GM23338 (cell line): ENCODE data around the gene PPP6R3. TPM values are rescaled to one million over a fixed set of nuclear protein-coding genes. Genes with fewer than 3 reads are reported as not detected.

Source experiments
- ATAC-seq: fragments of 200-7000 bp; cut with Tn5 transposase; 3 replicates; pipeline ENCODE4 v1.9.1; 2020
- DNase-seq: peaks from one replicate; pipeline ENCODE4 v3.0.0-alpha.2; 2015; ENCODE audit warnings: low spot score
- H2AFZ ChIP-seq: fragments of 200-600 bp; sonication (generic); 2 replicates; pipeline ENCODE4 v1.8.0; 2016; ENCODE audit warnings: antibody characterized with exemption, mild to moderate bottlenecking, moderate library complexity
- H3F3A ChIP-seq: fragments of 200-600 bp; sonication (generic); replicated peaks from 2 replicates; pipeline ENCODE4 v1.8.0; 2017; ENCODE audit warnings: antibody characterized with exemption, mixed run types, low read depth
- H3K27ac ChIP-seq: fragments of 200-600 bp; sonication (generic); 2 replicates; pipeline ENCODE4 v1.6.1; 2016; ENCODE audit warnings: low read depth
- H3K27me3 ChIP-seq: fragments of 200-600 bp; sonication (generic); 2 replicates; pipeline ENCODE4 v1.8.0; 2016; ENCODE audit warnings: mild to moderate bottlenecking, mixed run types, moderate library complexity; ENCODE audit not compliant: insufficient read depth
- H3K36me3 ChIP-seq: fragments of 200-600 bp; sonication (generic); 2 replicates; pipeline ENCODE4 v1.8.0; 2016; ENCODE audit warnings: mild to moderate bottlenecking; ENCODE audit not compliant: insufficient read depth
- H3K4me1 ChIP-seq: fragments of 200-600 bp; sonication (generic); 2 replicates; pipeline ENCODE4 v1.8.0; 2016; ENCODE audit warnings: mild to moderate bottlenecking, moderate library complexity; ENCODE audit not compliant: insufficient read depth
- H3K4me2 ChIP-seq: fragments of 200-600 bp; sonication (generic); 2 replicates; pipeline ENCODE4 v1.7.1; 2017; ENCODE audit warnings: mixed run types
- H3K4me3 ChIP-seq: fragments of 200-600 bp; sonication (generic); 2 replicates; pipeline ENCODE4 v1.6.1; 2016; ENCODE audit warnings: mixed run types
- H3K79me2 ChIP-seq: fragments of 200-600 bp; sonication (generic); replicated peaks from 2 replicates; pipeline ENCODE4 v1.8.0; 2017; ENCODE audit warnings: mild to moderate bottlenecking; ENCODE audit not compliant: insufficient read depth
- H3K9me2 ChIP-seq: fragments of 200-600 bp; sonication (generic); 2 replicates; pipeline ENCODE4 v1.8.0; 2017; ENCODE audit not compliant: insufficient read depth
- H4K20me1 ChIP-seq: fragments of 200-600 bp; sonication (generic); replicated peaks from 2 replicates; pipeline ENCODE4 v1.8.0; 2017; ENCODE audit warnings: mild to moderate bottlenecking; ENCODE audit not compliant: insufficient read depth
- H3K27ac Mint-ChIP-seq: 2 replicates; pipeline ENCODE4 v1.8.0; 2020; ENCODE audit warnings: inconsistent platforms, mild to moderate bottlenecking, moderate library complexity, mixed read lengths
- H3K27me3 Mint-ChIP-seq: 3 replicates; pipeline ENCODE4 v1.8.0; 2022; ENCODE audit warnings: low read depth, mild to moderate bottlenecking, moderate library complexity, mixed read lengths, inconsistent platforms; ENCODE audit not compliant: insufficient read depth, poor library complexity
- H3K36me3 Mint-ChIP-seq: 3 replicates; pipeline ENCODE4 v1.8.0; 2021; ENCODE audit warnings: low read depth, mild to moderate bottlenecking, inconsistent platforms, moderate library complexity, mixed read lengths
- H3K4me1 Mint-ChIP-seq: 3 replicates; pipeline ENCODE4 v1.8.0; 2020; ENCODE audit warnings: mild to moderate bottlenecking, inconsistent platforms, mixed read lengths
- H3K4me3 Mint-ChIP-seq: 3 replicates; pipeline ENCODE4 v1.8.0; 2021; ENCODE audit warnings: moderate library complexity, mild to moderate bottlenecking, inconsistent platforms, mixed read lengths
- H3K9me3 Mint-ChIP-seq: 3 replicates; pipeline ENCODE4 v1.8.0; 2020; ENCODE audit warnings: moderate library complexity, mild to moderate bottlenecking, inconsistent platforms, mixed read lengths
- CREB1 ChIP-seq: fragments of 250-450 bp; sonication (Bioruptor Pico); IDR thresholded peaks from 2 replicates; pipeline ENCODE4 v1.5.0; 2020; ENCODE audit warnings: low read depth, mild to moderate bottlenecking, moderate library complexity
- EZH2 ChIP-seq: fragments of 200-600 bp; sonication (generic); IDR thresholded peaks from one replicate; pipeline ENCODE4 v1.8.0; 2017; ENCODE audit warnings: antibody characterized with exemption, mild to moderate bottlenecking, low read depth; ENCODE audit not compliant: unreplicated experiment
- EZH2phosphoT487 ChIP-seq: fragments of 200-600 bp; sonication (generic); IDR thresholded peaks from one replicate; pipeline ENCODE4 v1.8.1; 2018; ENCODE audit warnings: antibody characterized with exemption; ENCODE audit not compliant: unreplicated experiment
- JUNB ChIP-seq: IDR thresholded peaks from one replicate; pipeline ENCODE4 v1.6.1; 2016; ENCODE audit warnings: antibody characterized with exemption; ENCODE audit not compliant: unreplicated experiment
- NANOG ChIP-seq: IDR thresholded peaks from 2 replicates; pipeline ENCODE4 v1.6.1; 2016; ENCODE audit warnings: antibody characterized with exemption, borderline replicate concordance
- POLR2AphosphoS5 ChIP-seq: IDR thresholded peaks from 2 replicates; pipeline ENCODE4 v1.6.1; 2016; ENCODE audit warnings: antibody characterized with exemption, low read depth
- STAT1 ChIP-seq: IDR thresholded peaks from one replicate; pipeline ENCODE4 v1.6.1; 2016; ENCODE audit warnings: antibody characterized with exemption; ENCODE audit not compliant: unreplicated experiment
- ZNF114 ChIP-seq: fragments of 250-450 bp; sonication (Bioruptor Pico); IDR thresholded peaks from 2 replicates; pipeline ENCODE4 v1.5.0; 2020; ENCODE audit warnings: mild to moderate bottlenecking, moderate library complexity
- ZNF331 ChIP-seq: fragments of 250-450 bp; sonication (Bioruptor Pico); IDR thresholded peaks from 2 replicates; pipeline ENCODE4 v1.5.0; 2020; ENCODE audit warnings: low read depth, mild to moderate bottlenecking, moderate library complexity
- polyA plus RNA-seq: library from polyadenylated mRNA; unstranded; fragments of >200 nt; fragmentation: Nextera tagmentation; extraction: Ambion mirVana; gene quantifications from 2 replicates; pipeline ENCODE4 v1.2.1, GENCODE V29; 2016
- total RNA-seq: library from RNA; depleted of rRNA; stranded (reverse); fragments of >200 nt; shearing (Covaris generic); gene quantifications from 2 replicates; pipeline ENCODE4 v1.2.3, GENCODE V29; 2014
- TF ChIP-seq, protein P1 (sequence below): IDR thresholded peaks from 2 replicates; pipeline ENCODE4 v1.6.1; 2016; ENCODE audit warnings: antibody characterized with exemption
- TF ChIP-seq, protein P2 (sequence below), 2 experiments: fragments of 200-600 bp in 1 of 2; sonication (generic) in 1 of 2; conservative IDR thresholded peaks; 2 replicates each; pipeline versions ENCODE4 v1.5.1 to v1.6.1; 2016 to 2017; ENCODE audit warnings: antibody characterized with exemption in 2 of 2, low read depth in 2 of 2, mild to moderate bottlenecking in 2 of 2, moderate library complexity in 1 of 2
- TF ChIP-seq, protein P3 (sequence below): IDR thresholded peaks from one replicate; pipeline ENCODE4 v1.6.1; 2018; ENCODE audit warnings: antibody characterized with exemption; ENCODE audit not compliant: unreplicated experiment
- TF ChIP-seq, protein P4 (sequence below): fragments of 250-450 bp; sonication (Bioruptor Pico); IDR thresholded peaks from 2 replicates; pipeline ENCODE4 v1.5.0; 2020; ENCODE audit warnings: mild to moderate bottlenecking, moderate library complexity

The PPP6R3 gene
- total and polyA plus RNA-seq, 2 experiments from 2014 or later: 170 to 268 TPM

DNA sequence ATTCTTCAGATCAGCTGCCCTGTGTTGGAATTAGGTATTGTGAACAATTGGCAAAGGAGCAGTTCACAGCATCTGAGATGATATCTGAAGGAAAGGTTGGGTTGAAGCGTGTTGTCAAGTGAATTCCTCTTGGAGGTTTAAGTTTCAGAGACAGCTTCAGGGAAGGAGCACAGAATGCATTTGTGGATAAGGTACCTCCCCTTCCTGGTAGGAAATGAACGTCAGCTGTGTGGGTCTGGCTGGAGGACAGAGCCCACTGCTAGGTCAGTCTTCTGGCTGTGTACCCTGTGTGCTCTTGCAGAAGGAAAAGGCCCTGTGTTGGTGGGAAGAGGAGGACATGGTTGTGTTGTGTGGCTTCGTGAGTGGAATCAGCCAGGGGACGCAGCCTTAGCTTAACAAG is 135.7 kb downstream of the PPP6R3 start:
- peaks cover 52% of the 10 kb centered on the region for H3K36me3 ChIP-seq
- no peaks in the 10 kb centered on the region for H3K27me3 ChIP-seq
- Mint-ChIP-seq H3K27ac (no peak overlapping the region), H3K9me3 (no peaks in the 10 kb centered on the region), H3K4me1 (no peaks in the 10 kb centered on the region), H3K36me3 (peaks cover 84% of the 10 kb centered on the region), H3K4me3 (no peak overlapping the region), H3K27me3 (peaks cover 5% of the 10 kb centered on the region)
- H3K27ac ChIP-seq: no peak overlapping the region
- DNase-seq (no peak), ATAC-seq (no peak)
- TF ChIP-seq, protein P1, sequence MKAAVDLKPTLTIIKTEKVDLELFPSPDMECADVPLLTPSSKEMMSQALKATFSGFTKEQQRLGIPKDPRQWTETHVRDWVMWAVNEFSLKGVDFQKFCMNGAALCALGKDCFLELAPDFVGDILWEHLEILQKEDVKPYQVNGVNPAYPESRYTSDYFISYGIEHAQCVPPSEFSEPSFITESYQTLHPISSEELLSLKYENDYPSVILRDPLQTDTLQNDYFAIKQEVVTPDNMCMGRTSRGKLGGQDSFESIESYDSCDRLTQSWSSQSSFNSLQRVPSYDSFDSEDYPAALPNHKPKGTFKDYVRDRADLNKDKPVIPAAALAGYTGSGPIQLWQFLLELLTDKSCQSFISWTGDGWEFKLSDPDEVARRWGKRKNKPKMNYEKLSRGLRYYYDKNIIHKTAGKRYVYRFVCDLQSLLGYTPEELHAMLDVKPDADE: no peak
- TF ChIP-seq STAT1 (no peak), JUNB (no peak), CREB1 (CRISPR knock-in tag) (no peak), ZNF331 (CRISPR knock-in tag) (no peak), EZH2 (no peak), NANOG (no peak), ZNF114 (CRISPR knock-in tag) (no peak), EZH2phosphoT487 (no peak), POLR2AphosphoS5 (no peak)
- TF ChIP-seq, protein P2, sequence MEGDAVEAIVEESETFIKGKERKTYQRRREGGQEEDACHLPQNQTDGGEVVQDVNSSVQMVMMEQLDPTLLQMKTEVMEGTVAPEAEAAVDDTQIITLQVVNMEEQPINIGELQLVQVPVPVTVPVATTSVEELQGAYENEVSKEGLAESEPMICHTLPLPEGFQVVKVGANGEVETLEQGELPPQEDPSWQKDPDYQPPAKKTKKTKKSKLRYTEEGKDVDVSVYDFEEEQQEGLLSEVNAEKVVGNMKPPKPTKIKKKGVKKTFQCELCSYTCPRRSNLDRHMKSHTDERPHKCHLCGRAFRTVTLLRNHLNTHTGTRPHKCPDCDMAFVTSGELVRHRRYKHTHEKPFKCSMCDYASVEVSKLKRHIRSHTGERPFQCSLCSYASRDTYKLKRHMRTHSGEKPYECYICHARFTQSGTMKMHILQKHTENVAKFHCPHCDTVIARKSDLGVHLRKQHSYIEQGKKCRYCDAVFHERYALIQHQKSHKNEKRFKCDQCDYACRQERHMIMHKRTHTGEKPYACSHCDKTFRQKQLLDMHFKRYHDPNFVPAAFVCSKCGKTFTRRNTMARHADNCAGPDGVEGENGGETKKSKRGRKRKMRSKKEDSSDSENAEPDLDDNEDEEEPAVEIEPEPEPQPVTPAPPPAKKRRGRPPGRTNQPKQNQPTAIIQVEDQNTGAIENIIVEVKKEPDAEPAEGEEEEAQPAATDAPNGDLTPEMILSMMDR (conservative IDR thresholded peaks at IDR 0.05; ENCODE audit: low read depth in 2 of 2): no peak
- TF ChIP-seq, protein P3, sequence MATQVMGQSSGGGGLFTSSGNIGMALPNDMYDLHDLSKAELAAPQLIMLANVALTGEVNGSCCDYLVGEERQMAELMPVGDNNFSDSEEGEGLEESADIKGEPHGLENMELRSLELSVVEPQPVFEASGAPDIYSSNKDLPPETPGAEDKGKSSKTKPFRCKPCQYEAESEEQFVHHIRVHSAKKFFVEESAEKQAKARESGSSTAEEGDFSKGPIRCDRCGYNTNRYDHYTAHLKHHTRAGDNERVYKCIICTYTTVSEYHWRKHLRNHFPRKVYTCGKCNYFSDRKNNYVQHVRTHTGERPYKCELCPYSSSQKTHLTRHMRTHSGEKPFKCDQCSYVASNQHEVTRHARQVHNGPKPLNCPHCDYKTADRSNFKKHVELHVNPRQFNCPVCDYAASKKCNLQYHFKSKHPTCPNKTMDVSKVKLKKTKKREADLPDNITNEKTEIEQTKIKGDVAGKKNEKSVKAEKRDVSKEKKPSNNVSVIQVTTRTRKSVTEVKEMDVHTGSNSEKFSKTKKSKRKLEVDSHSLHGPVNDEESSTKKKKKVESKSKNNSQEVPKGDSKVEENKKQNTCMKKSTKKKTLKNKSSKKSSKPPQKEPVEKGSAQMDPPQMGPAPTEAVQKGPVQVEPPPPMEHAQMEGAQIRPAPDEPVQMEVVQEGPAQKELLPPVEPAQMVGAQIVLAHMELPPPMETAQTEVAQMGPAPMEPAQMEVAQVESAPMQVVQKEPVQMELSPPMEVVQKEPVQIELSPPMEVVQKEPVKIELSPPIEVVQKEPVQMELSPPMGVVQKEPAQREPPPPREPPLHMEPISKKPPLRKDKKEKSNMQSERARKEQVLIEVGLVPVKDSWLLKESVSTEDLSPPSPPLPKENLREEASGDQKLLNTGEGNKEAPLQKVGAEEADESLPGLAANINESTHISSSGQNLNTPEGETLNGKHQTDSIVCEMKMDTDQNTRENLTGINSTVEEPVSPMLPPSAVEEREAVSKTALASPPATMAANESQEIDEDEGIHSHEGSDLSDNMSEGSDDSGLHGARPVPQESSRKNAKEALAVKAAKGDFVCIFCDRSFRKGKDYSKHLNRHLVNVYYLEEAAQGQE: no peak
- TF ChIP-seq, protein P4, sequence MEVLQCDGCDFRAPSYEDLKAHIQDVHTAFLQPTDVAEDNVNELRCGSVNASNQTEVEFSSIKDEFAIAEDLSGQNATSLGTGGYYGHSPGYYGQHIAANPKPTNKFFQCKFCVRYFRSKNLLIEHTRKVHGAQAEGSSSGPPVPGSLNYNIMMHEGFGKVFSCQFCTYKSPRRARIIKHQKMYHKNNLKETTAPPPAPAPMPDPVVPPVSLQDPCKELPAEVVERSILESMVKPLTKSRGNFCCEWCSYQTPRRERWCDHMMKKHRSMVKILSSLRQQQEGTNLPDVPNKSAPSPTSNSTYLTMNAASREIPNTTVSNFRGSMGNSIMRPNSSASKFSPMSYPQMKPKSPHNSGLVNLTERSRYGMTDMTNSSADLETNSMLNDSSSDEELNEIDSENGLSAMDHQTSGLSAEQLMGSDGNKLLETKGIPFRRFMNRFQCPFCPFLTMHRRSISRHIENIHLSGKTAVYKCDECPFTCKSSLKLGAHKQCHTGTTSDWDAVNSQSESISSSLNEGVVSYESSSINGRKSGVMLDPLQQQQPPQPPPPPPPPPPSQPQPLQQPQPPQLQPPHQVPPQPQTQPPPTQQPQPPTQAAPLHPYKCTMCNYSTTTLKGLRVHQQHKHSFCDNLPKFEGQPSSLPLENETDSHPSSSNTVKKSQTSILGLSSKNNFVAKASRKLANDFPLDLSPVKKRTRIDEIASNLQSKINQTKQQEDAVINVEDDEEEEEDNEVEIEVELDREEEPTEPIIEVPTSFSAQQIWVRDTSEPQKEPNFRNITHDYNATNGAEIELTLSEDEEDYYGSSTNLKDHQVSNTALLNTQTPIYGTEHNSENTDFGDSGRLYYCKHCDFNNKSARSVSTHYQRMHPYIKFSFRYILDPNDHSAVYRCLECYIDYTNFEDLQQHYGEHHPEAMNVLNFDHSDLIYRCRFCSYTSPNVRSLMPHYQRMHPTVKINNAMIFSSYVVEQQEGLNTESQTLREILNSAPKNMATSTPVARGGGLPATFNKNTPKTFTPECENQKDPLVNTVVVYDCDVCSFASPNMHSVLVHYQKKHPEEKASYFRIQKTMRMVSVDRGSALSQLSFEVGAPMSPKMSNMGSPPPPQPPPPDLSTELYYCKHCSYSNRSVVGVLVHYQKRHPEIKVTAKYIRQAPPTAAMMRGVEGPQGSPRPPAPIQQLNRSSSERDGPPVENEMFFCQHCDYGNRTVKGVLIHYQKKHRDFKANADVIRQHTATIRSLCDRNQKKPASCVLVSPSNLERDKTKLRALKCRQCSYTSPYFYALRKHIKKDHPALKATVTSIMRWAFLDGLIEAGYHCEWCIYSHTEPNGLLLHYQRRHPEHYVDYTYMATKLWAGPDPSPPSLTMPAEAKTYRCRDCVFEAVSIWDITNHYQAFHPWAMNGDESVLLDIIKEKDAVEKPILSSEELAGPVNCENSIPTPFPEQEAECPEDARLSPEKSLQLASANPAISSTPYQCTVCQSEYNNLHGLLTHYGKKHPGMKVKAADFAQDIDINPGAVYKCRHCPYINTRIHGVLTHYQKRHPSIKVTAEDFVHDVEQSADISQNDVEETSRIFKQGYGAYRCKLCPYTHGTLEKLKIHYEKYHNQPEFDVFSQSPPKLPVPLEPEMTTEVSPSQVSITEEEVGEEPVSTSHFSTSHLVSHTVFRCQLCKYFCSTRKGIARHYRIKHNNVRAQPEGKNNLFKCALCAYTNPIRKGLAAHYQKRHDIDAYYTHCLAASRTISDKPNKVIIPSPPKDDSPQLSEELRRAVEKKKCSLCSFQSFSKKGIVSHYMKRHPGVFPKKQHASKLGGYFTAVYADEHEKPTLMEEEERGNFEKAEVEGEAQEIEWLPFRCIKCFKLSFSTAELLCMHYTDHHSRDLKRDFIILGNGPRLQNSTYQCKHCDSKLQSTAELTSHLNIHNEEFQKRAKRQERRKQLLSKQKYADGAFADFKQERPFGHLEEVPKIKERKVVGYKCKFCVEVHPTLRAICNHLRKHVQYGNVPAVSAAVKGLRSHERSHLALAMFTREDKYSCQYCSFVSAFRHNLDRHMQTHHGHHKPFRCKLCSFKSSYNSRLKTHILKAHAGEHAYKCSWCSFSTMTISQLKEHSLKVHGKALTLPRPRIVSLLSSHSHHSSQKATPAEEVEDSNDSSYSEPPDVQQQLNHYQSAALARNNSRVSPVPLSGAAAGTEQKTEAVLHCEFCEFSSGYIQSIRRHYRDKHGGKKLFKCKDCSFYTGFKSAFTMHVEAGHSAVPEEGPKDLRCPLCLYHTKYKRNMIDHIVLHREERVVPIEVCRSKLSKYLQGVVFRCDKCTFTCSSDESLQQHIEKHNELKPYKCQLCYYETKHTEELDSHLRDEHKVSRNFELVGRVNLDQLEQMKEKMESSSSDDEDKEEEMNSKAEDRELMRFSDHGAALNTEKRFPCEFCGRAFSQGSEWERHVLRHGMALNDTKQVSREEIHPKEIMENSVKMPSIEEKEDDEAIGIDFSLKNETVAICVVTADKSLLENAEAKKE (CRISPR knock-in tag): no peak
- H3K9me2 ChIP-seq: no peaks in the 10 kb centered on the region
- H4K20me1 ChIP-seq: peaks cover 10% of the 10 kb centered on the region
- H2AFZ ChIP-seq: no peak overlapping the region
- H3K79me2 ChIP-seq: peaks cover 9% of the 10 kb centered on the region; the same call in 1 of the 2 replicates
- H3K4me1 ChIP-seq: no peaks in the 10 kb centered on the region
- no peak overlapping the region for H3K4me3 ChIP-seq
- no peak overlapping the region for H3K4me2 ChIP-seq
- H3F3A ChIP-seq: 0 out of 2 replicates have a peak, but pooled peaks cover 10% of the 10 kb centered on the region
